MM.1S (cell line): ENCODE measurements around the gene SMIM38.

ENCODE experiments used
- DNase-seq: peaks from one replicate; pipeline ENCODE4 v3.0.0-alpha.2; 2015
- H2AFZ ChIP-seq: fragments of 300-600 bp; sonication (generic); 2 replicates; pipeline ENCODE4 v1.6.0; 2016; ENCODE audit warnings: antibody characterized with exemption, low read length
- H3F3A ChIP-seq: fragments of 300-600 bp; sonication (generic); 2 replicates; pipeline ENCODE4 v1.6.1; 2016; ENCODE audit warnings: mild to moderate bottlenecking, antibody characterized with exemption, low read length, moderate library complexity, mixed read lengths; ENCODE audit not compliant: insufficient read depth
- H3K27ac ChIP-seq: fragments of 300-600 bp; sonication (generic); 2 replicates; pipeline ENCODE4 v1.5.1; 2016; ENCODE audit warnings: mild to moderate bottlenecking, low read length
- H3K27me3 ChIP-seq: fragments of 300-600 bp; sonication (generic); replicated peaks from 2 replicates; pipeline ENCODE4 v1.6.0; 2016; ENCODE audit warnings: low read length; ENCODE audit not compliant: insufficient read depth
- H3K36me3 ChIP-seq: fragments of 300-600 bp; sonication (generic); replicated peaks from 2 replicates; pipeline ENCODE4 v1.6.1; 2016; ENCODE audit warnings: mild to moderate bottlenecking, low read length, mixed read lengths; ENCODE audit not compliant: insufficient read depth
- H3K4me1 ChIP-seq: fragments of 300-600 bp; sonication (generic); 2 replicates; pipeline ENCODE4 v1.6.1; 2016; ENCODE audit warnings: low read length, mixed read lengths
- H3K4me2 ChIP-seq: fragments of 300-600 bp; sonication (generic); 2 replicates; pipeline ENCODE4 v1.6.0; 2016; ENCODE audit warnings: low read depth, low read length
- H3K4me3 ChIP-seq: fragments of 300-600 bp; sonication (generic); 2 replicates; pipeline ENCODE4 v1.5.1; 2016; ENCODE audit warnings: low read length, mixed read lengths
- H3K79me2 ChIP-seq: fragments of 300-600 bp; sonication (generic); 2 replicates; pipeline ENCODE4 v1.6.1; 2016; ENCODE audit warnings: mixed run types, low read length, mixed read lengths
- H3K9ac ChIP-seq: fragments of 300-600 bp; sonication (generic); 2 replicates; pipeline ENCODE4 v1.6.1; 2016; ENCODE audit warnings: low read length, mixed read lengths
- H3K9me2 ChIP-seq: fragments of 300-600 bp; sonication (generic); replicated peaks from 2 replicates; pipeline ENCODE4 v1.6.1; 2016; ENCODE audit warnings: mild to moderate bottlenecking, low read length, mixed read lengths; ENCODE audit not compliant: insufficient read depth
- H3K9me3 ChIP-seq: fragments of 300-600 bp; sonication (generic); replicated peaks from 2 replicates; pipeline ENCODE4 v1.6.1; 2016; ENCODE audit warnings: mild to moderate bottlenecking, low read length, mixed read lengths; ENCODE audit not compliant: insufficient read depth
- H4K20me1 ChIP-seq: fragments of 300-600 bp; sonication (generic); 2 replicates; pipeline ENCODE4 v1.6.1; 2016; ENCODE audit warnings: mild to moderate bottlenecking, low read length, moderate library complexity, mixed read lengths; ENCODE audit not compliant: insufficient read depth
- CTCF ChIP-seq: fragments of 300-600 bp; sonication (generic); IDR thresholded peaks from 2 replicates; pipeline ENCODE4 v1.5.1; 2016; ENCODE audit warnings: antibody characterized with exemption, low read length, mixed read lengths
- EZH2 ChIP-seq: fragments of 300-600 bp; sonication (generic); optimal IDR thresholded peaks from 2 replicates; pipeline ENCODE3; 2017; ENCODE audit warnings: low read depth, mild to moderate bottlenecking, antibody characterized with exemption, low read length, mixed read lengths
- EZH2phosphoT487 ChIP-seq: fragments of 300-600 bp; sonication (generic); IDR thresholded peaks from 2 replicates; pipeline ENCODE4 v1.6.1; 2018; ENCODE audit warnings: antibody characterized with exemption, low read length

Gene SMIM38

GRCh38 chr11:69195824-69196782 is 40.4 kb downstream of the SMIM38 start:
- no peak overlapping the region for H3K9ac ChIP-seq
- H3K9me2 ChIP-seq = no peaks in the 10 kb centered on the region
- no peak for TF ChIP-seq EZH2phosphoT487
- no peak for TF ChIP-seq EZH2
- H3K36me3 ChIP-seq = no peaks in the 10 kb centered on the region
- no peaks in the 10 kb centered on the region for H3K9me3 ChIP-seq
- H3K4me1 ChIP-seq = no peaks in the 10 kb centered on the region
- H3F3A ChIP-seq = no peaks in the 10 kb centered on the region
- no peaks in the 10 kb centered on the region for H4K20me1 ChIP-seq
- no peak overlapping the region for H2AFZ ChIP-seq
- no peak overlapping the region for H3K4me3 ChIP-seq
- H3K27ac ChIP-seq = no peak overlapping the region
- peaks cover 65% of the 10 kb centered on the region for H3K27me3 ChIP-seq
- H3K4me2 ChIP-seq = no peak overlapping the region
- no peak for DNase-seq
- H3K79me2 ChIP-seq = no peaks in the 10 kb centered on the region

GRCh38 chr11:69196783-69197169 is 41.0 kb downstream of the SMIM38 start:
- Histone ChIP-seq H3K79me2 (no peaks in the 10 kb centered on the region), H3K9me3 (no peaks in the 10 kb centered on the region), H3K27me3 (peaks cover 69% of the 10 kb centered on the region), H3F3A (no peaks in the 10 kb centered on the region), H4K20me1 (no peaks in the 10 kb centered on the region), H2AFZ (no peak overlapping the region), H3K36me3 (no peaks in the 10 kb centered on the region), H3K4me1 (no peaks in the 10 kb centered on the region), H3K4me3 (no peak overlapping the region), H3K9me2 (no peaks in the 10 kb centered on the region), H3K27ac (no peak overlapping the region), H3K4me2 (no peak overlapping the region), H3K9ac (no peak overlapping the region)
- DNase-seq = no peak
- no peak for TF ChIP-seq EZH2
- no peak for TF ChIP-seq CTCF
- no peak for TF ChIP-seq EZH2phosphoT487

- H3K27ac ChIP-seq = no peak overlapping the region
- H3K4me1 ChIP-seq = no peaks in the 10 kb centered on the region
- H3K36me3 ChIP-seq = no peaks in the 10 kb centered on the region
- no peak overlapping the region for H3K4me3 ChIP-seq
- no peak for TF ChIP-seq CTCF
- TF ChIP-seq EZH2phosphoT487 = no peak
- TF ChIP-seq EZH2 = no peak
- H3F3A ChIP-seq = no peaks in the 10 kb centered on the region
- H3K4me2 ChIP-seq = no peak overlapping the region
- H2AFZ ChIP-seq = no peak overlapping the region
- no peak for DNase-seq
- H3K9ac ChIP-seq = no peak overlapping the region
- H4K20me1 ChIP-seq = no peaks in the 10 kb centered on the region
- H3K9me3 ChIP-seq = no peaks in the 10 kb centered on the region
- no peaks in the 10 kb centered on the region for H3K9me2 ChIP-seq
- H3K79me2 ChIP-seq = no peaks in the 10 kb centered on the region
- peaks cover 88% of the 10 kb centered on the region for H3K27me3 ChIP-seq
Observed at GRCh38 chr11:69198891-69199582, 43.3 kb downstream of the SMIM38 start.
